LNCaP clone FGC (cell line): ENCODE measurements around the gene CLBA1.

Experiments used
- DNase-seq: peaks from one replicate; pipeline ENCODE4 v3.0.0-alpha.2; 2011; ENCODE audit warnings: low read depth
- H3K4me3 ChIP-seq: 2 replicates; pipeline ENCODE4 v1.5.1; 2011; ENCODE audit warnings: mild to moderate bottlenecking, low read depth, low read length, control low read depth
- CTCF ChIP-seq: IDR thresholded peaks from 2 replicates; pipeline ENCODE4 v1.5.1; 2012; ENCODE audit warnings: mild to moderate bottlenecking; ENCODE audit not compliant: control insufficient read depth, insufficient read depth; ENCODE audit errors: extremely low read depth

Gene CLBA1

DNA sequence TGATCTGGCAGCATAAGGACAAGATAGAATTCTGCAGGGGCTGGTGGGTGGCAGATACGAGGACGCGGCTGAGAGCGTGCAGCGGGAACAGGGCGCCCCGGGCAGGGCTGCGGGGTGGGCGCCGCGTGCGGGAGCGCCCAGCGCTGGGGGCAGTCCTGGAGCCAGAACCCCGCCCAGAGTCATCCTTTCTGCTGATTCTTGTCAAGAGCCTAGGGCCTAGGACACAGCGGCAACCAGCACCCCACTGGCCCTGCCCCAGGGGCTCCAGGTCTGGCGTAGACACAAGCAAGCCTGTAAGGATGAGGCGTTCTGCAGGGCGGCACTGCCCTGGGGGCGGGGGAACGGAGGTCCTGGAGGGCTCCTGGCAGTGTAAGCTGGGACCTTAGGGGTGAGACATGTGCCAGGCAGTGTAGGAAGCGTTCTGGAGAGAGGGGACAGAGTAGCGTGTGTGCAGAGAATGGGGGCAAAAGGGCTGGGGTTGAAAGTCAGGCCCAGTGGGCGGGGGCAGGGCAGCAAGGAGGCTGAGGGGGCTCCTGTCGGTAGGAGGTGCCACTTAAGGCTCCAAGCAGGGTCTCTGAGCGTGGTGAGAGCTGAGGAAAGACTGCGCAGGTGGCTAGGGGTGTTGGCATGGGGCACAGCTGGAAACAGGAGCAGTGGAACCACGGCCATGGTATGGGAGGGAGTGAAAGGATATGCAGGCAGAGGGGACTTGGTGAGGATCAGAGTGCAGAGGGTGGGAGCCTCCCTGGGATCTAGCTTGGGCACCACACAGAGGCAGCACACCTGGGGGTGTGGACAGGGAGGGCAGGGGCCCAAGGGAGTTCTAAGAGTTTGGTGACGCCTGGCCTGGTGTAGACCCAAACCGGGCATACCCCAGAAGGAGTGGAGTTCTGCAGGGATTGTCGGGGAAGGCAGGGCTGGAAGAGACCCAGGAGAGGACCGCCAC, 6.6 kb upstream of the CLBA1 start:
- no peak for DNase-seq
- H3K4me3 ChIP-seq, result peak overlapping the region; percentile 28; the same call in 1 of the 2 replicates
- TF ChIP-seq CTCF, result no peak

- DNase-seq, result peak; percentile 56
- TF ChIP-seq CTCF, result 0 out of 2 replicates have a peak, but pooled peaks have one; percentile 8
- no peak overlapping the region for H3K4me3 ChIP-seq
Observed at GRCh38 chr14:104979758-104980610, 5.6 kb upstream of the CLBA1 start.

- H3K4me3 ChIP-seq, result no peak overlapping the region
- TF ChIP-seq CTCF, result no peak
- DNase-seq, result no peak
Observed at GRCh38 chr14:104980611-104981531, 4.7 kb upstream of the CLBA1 start.

DNA sequence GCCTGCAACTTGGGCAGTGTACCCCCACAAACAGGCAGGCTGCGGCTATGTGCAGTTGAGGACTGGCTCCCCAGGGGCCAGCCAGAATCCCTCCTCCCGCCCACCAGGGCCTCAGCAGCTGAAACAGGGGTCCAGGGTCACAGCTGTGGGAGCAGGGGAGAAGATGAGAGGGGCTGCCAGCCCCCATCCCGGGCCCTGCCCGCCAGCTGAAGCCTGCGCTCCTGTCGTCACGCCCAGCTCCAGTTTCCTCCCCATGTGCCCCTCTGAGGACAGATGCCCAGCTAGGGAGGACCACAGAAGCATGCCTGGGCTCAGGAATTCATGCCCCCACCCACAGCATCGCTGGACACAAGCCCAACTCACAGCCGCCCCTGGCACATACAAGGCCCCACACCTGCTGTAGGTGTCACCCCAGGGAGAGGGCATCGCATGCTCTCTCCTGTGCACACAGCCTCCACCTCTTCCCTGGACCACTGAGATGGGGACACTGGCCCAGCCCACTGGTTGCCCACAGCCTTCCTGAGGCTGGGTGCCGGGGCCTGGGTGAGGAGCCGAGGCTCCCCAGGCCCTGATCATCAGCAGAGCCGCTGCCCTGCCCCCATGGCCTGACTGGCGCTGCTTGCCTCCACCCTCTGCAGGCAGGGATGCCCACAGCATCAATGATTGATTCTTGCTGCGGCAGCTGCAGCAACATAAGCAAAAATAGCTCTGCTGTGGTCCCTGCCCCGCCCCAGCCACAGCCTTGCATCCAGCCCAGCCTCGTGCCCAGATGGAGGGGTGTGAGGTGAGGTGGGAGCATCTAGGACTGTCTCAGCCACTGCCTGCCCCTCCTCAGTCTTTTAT, 3.7 kb upstream of the CLBA1 start:
- TF ChIP-seq CTCF, result no peak
- H3K4me3 ChIP-seq, result no peak overlapping the region
- DNase-seq, result no peak

DNA sequence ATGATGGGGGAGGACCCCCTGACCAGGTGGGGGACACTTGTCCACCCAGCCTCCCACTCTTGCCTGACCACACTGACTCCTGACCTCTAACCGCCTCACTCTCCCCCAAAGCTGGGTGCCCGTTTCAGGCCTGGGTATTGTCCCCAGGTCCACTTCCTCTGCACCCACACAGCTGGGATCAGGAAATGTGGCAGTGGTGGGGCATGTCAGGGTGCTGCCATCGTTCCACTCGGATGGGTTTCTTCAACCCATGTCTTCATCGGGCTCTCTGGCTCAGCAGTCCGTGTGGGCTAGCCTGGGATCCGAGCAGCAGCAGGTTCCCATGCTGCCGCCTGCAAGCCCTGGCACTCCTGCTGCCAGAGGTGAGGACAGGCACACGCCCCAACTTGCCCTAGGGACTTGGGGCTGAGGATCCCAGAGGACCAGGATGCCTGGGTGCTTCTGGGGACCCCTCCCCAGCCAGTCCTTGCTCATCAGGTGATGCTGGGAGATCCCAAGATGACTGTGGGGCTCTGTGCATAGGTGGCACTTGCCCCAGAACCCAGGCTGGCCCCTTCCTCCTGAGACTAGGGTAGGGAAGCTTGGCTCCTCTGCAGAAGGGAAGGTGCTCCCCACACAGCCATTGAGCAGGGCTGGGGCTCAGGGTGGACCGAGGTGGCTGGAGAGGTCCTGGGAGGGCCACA, 2.9 kb upstream of the CLBA1 start:
- no peak for TF ChIP-seq CTCF
- no peak overlapping the region for H3K4me3 ChIP-seq
- no peak for DNase-seq
